GM18519 (cell line): ENCODE results near the gene C2CD5.
"Not testable (repeated sequence)": the region's sequence is repeated elsewhere in the genome, so short reads cannot be mapped to it uniquely, and the experiment has no call there.

Experiments
- ATAC-seq: cut with Tn5 transposase; IDR thresholded peaks from one replicate; pipeline ENCODE4 v1.9.1; 2021; ENCODE audit warnings: mild to moderate bottlenecking, moderate library complexity; ENCODE audit not compliant: unreplicated experiment, low FRiP score

C2CD5 gene, protein sequence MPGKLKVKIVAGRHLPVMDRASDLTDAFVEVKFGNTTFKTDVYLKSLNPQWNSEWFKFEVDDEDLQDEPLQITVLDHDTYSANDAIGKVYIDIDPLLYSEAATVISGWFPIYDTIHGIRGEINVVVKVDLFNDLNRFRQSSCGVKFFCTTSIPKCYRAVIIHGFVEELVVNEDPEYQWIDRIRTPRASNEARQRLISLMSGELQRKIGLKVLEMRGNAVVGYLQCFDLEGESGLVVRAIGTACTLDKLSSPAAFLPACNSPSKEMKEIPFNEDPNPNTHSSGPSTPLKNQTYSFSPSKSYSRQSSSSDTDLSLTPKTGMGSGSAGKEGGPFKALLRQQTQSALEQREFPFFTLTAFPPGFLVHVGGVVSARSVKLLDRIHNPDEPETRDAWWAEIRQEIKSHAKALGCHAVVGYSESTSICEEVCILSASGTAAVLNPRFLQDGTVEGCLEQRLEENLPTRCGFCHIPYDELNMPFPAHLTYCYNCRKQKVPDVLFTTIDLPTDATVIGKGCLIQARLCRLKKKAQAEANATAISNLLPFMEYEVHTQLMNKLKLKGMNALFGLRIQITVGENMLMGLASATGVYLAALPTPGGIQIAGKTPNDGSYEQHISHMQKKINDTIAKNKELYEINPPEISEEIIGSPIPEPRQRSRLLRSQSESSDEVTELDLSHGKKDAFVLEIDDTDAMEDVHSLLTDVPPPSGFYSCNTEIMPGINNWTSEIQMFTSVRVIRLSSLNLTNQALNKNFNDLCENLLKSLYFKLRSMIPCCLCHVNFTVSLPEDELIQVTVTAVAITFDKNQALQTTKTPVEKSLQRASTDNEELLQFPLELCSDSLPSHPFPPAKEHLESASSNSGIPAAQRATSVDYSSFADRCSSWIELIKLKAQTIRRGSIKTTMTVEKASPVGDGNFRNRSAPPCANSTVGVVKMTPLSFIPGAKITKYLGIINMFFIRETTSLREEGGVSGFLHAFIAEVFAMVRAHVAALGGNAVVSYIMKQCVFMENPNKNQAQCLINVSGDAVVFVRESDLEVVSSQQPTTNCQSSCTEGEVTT

DNA sequence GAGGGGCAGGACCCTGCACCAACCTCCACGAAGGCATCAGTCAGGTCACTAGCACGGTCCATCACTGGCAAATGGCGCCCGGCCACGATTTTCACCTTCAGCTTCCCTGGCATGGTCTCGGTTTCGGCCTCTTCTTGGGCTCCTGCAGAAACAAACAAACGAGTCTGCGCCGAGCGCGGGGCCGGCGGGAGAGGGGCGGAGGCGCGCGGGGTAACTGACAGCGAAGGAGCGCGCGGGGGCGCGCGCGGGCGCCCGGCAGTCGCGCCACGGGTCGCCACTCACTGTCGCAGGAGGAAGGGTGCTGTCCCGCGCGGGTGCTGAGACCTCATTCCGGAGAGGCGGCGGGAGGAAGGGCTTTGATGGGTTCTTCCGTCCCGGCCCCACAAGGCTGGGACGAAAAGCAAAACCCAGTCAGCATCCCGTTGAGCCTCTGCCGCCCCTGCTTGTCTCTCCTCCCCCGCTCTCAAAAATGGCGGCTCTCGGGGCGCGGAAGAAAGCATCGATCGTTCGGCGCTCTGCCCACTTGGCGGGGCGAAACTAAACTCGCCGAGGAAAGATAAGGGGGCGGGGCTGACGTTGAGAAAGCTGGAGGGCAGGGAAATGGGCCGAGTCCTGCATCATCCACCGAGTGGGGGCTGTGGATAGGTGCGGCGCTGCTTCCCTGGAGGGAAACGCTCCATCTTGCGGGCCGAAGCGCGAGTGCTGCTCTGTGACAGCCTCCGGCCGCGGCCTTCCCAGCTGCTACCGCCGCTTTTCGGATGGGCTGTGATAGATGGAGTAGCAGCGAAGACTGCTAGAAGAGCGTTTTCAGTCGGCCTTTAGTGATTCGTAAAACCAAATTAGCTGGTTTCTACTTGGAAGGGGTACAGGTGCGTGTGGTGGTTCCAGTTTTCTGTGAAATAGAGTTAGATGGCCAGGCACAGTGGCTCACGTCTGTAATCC is at the start of gene C2CD5:
C2CD5 (minus strand) TSS at position 505 of the 942 bp plus-strand sequence; CDS start at position 113, 392 bp downstream.
- peak; percentile 67 for ATAC-seq

DNA sequence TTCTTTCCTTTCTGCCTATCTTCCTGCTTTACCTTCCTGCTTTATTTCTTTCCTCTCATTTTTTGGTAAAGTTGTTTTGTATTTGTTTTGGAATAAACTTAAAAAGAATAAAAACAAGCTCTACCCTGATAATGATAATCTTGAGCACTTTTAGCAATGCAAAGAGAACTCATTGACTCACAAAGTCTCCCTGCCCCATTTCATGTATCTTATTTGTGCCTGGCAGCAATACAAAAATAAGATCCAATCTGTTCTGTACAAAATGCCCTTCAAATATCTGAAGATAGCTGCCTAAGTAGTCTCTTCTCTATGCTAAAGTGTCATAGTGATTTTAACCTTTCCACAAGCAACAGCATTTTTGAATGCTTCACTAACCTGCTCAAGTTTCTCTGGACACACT is 49.5 kb upstream of the C2CD5 start:
- no peak for ATAC-seq

DNA sequence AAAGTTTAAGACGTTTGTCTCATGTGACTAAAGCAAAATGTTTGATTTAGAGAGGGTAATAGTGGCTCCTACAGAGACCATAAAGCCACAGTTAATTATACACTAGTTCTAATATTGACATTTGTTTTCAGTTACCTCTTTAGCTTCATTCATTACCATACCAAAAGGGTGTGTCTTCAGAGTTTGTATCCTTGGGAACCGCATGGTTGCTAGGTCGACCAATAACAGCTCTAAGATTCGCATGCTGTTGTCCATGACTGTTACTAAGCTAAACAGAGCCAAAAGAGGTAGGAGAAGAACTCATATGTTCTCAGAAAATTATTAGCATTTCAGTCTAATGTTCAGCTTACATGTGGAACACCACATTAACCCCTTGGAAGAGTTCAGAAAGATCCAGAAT is 44.5 kb upstream of the C2CD5 start:
- no peak for ATAC-seq

DNA sequence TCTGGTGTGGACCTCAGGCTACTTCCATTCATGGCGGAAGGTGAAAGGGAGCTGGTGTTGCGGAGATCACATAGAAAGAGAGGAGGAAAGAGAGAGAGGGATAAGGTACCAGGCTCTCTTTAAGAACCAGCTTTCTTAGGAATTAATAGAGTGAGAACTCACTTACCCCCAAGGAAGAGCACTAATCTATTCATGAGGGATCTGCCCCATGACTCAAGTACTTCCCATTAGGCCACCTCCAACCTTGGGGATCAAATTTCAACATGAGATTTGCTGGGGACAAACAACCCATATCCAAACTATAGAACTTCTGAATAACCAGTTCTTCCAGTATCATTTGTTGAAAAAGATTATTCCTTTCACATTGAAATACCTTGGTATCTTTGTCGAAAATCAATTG is 34.0 kb upstream of the C2CD5 start:
- ATAC-seq, result no peak

DNA sequence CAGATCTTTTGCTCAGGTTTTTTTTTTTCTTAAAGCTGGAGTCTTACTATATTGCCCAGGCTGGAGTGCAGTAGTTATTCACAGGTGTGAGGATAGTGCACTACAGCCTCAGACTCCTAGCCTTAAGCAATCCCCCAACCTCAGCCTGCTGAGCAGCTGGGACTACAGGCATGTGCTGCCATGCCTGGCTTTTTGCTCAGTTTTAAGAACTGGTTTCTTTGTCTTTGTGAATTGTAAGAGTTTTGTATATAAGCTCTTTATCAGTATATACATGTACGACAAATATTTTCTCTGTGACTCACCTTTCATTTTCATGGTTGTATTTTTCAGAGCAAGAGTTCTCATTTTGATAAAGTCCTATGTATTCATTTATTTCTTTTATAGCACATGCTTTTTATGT is 33.3 kb upstream of the C2CD5 start:
- ATAC-seq, result no peak

DNA sequence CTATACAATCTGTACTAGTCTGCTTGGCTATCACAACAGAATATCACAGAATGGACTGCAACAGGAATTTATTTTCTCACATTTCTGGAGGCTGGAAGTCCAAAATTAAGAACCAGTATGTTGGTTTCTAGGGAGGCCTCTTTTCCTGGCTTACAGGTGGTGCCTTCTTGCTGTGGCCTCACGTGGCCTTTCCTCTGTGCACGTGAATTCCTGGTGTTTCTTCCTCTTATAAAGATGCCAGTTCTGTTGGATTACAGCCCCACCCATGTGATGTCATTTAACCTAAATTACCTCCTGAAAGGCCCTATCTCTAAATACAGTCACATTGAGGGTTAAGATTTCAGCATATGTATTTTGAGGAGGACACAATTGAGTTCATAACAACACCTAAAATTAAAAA is 32.1 kb upstream of the C2CD5 start:
- no peak for ATAC-seq

DNA sequence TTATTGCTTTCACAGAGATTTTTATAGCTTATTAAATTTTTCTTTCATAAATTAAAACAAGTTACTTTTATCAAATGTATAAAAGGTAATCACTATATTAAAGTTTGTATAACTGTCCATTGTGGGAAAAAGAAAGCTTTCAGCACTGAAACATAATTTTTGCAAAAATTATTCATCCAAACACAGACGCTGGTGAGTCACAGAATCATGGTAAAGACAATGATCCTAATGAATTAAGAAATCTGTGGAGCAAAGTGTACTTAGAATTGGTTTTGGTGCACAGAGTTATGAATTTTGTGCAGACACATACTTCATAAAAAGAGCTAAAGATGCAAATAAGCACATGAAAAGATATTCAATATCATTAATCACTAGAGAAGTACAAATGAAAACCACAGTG is 31.7 kb upstream of the C2CD5 start:
- no peak for ATAC-seq

DNA sequence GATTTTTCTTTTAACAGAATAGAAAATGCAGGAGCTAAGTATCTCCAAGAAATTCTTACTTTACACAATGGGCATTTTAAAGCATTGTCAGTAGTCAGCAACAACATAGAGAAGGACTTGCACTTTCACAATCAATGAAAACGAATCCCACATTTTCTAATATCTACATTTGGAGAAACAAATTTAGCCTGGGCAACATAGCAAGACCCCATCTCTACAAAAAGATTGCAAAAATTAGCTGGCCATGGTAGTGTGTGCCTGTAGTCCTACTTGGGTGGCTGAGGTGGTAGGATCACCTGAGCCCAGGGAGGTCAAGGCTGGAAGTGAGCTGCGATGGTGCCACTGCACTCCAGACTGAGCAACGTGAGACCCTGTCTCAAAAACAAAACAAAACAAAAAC is 30.6 kb upstream of the C2CD5 start:
- ATAC-seq, result no peak

DNA sequence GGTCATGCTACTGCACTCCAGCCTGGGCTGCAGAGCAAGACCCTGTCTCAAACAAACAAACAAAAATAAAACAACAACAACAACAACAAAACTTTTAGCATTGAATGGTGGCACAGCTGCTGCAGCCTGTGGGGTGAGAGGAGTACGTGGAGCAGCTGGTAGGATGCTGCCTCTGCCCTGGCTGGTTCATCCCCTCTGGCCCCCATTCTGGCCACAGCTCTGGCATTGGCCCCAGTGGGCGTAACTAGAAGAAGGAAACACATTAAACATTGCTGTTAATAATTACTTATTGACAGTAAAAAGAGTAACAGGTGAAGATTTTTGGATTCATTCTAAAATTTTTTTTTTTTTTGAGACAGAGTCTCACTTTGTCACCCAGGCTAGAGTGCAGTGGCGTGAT is 28.8 kb upstream of the C2CD5 start:
- ATAC-seq, result no peak

DNA sequence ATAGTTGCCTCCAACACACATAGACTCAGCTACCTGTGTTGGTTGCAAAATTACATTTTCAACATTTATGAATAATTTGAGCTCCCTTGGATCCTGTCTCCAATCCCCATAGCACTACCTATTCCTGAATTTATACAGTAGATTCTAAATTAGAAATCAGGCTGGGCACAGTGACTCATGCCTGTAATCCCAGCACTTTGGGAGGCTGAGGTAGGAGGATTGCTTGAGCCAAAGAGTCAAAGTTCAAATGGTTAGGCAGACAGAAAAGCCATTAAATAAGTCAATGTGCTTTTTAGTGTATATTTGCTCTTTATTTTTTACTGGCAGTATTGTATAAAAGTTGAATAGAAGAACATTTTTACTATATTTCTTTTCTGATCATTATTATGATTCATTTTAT is 24.9 kb upstream of the C2CD5 start:
- no peak for ATAC-seq

DNA sequence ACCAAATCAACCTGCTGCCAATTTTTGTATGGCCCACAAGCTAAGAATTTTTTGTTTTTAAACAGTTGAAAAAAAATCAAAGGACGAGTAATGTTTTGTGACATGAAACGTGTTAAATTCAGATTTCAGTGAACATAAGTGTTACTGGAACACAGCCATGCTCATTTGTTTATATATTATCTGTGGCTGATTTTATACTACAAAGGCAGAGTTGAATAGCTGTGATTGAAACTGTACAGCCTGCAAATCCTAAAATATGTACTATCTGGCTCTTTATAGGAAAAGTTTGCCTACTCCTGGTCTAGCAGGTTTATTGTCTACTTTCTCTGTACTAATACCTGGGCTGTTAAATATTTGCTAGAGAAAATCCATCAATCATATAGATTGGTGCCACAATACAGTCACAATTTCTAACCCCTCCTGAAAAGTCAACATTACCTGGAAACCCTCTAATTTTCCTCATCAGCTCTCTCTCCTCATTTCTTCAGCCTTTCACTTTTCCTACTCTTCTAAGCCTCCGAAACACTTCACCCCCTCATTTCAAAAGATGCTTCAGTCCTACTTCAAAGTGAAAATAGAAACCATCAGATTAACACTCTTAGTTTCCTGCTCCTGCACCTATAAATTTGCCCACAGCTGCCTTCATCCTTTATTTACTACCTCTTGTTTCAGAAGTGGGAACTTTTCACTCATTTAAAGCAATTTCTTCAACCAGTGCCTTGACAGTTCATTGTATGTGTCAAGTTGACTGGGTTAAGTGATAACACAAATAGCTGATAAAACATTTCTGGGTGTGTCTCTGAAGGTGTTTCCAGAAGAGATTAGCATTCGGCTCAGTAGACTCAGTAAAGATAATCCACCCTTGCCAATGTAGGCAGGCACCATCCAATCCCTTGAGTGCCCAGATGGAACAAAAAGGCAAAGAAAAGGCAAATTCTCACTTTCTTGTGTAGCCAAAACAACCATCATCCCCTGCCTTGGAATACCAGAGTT is 18.0 kb upstream of the C2CD5 start:
- no peak for ATAC-seq

DNA sequence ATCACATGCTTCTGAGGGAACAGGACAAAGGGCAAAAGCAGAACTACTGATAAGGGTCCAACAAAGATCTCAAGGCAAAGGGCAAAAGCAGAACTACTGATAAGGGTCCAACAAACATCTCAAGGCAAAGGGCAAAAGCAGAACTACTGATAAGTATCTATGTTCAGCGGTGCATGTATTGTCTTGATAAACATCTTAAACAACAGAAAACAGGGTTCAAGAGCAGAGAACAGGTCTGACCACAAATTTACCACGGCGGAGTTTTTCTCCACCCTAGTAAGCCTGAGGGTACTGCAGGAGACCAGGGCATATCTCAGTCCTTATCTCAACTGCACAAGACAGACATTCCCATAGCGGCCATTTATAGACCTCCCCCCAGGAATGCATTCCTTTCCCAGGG is 10.4 kb upstream of the C2CD5 start:
- not testable (repeated sequence) for ATAC-seq

DNA sequence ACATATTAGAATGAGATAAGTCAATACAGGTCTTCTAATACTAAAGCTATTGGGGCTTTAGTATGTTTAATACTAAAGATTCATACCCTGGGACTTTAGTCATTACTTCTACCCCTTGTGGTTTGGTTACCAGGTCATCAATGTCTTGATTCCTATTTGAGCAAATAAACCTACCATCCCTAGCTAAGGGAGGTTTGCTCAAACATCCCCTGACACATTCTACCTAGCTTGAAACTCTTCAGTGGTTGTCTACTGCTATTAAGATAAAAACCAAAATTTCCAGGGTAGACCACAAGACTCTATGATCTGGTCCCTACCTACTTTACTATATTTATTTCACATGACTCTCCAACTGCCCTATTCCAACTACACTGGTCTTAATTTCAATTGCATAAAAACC is 7.3 kb upstream of the C2CD5 start:
- peak; percentile 54 for ATAC-seq

DNA sequence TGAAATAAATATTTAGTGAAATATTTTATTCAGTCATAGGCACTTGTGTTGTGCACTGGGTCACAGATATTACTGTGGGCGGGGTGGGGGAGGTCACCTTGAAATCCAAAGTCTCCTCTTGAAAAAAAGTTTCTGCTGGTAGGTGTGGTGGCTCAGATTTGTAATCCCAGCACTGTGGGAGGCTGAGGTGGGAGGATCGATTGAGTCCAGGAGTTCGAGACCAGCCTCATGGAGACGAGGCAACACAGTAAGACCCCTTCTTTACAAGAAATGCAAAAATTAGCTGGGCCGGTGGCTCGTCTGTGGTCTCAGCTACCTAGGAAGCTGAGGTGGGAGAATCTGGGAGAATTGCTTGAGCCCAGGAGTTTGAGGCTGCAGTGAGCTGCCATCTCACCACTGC is 913 bp upstream of the C2CD5 start:
- no peak for ATAC-seq

DNA sequence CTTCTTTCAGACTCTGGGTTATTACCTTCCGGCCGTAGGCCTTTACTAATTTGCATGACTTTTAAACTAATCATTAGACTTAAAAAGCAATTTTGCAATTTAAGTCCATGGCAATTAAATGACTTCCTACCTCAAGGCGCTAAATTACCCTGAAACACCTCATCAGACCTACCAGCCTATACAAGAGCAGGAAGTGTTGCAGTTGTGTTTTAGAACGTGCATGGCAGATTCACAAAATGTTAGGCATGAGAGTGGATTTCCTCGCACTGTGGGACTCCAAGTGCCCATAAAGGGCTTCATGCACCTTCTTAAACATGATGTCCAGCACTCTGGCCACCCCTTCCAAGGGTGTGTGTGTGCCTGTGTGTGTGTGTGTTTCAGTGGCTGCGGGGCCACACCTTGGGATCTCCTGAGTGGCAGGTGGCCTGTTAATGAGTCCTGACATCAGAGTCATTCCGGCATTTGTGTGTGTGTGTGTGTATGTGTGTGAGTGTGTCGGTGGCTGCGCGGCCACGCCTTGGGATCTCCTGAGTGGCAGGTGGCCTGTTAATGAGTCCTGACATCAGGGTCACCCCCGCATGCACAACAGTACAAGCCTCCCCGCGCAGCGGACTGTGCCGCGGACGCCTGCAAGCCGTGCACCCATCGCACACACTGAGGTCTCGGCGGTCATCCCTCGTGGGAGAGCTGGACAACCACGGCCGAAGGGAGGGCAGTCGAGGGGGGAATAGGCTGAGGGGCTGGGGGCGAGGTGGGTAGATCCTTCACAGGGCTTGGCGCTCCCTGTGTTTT is 900 bp downstream of the C2CD5 start:
- peak; percentile 30 for ATAC-seq

DNA sequence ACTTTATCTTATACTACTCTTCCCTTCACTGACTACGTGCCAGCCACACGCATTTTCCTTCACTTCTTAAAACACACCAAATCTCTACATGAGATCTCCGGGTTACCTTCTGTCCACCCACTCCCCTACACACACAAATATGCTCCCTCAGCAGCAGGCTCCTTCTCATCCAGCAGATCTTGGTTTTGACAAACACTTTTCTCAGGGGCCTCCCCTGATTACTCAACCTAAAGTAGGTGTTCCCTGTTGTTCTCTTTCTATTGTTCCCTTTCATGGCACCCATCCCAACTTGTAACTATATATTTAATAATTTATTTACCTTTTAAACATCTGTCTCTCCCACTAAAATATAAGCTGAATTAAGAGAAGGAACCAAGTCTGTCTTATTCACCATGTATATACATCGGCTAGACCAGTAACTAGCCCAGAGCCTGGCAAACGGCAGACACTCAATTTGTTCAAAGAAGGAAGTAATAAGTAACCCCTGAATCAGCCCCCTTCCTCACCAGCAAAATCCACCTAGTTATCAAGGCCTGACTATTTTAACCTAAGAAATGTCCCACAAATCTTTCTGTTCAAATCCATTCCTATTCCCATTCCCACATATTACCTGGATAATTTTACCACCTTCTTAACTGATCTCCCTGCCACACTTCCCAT is 2.7 kb downstream of the C2CD5 start:
- ATAC-seq, result no peak

DNA sequence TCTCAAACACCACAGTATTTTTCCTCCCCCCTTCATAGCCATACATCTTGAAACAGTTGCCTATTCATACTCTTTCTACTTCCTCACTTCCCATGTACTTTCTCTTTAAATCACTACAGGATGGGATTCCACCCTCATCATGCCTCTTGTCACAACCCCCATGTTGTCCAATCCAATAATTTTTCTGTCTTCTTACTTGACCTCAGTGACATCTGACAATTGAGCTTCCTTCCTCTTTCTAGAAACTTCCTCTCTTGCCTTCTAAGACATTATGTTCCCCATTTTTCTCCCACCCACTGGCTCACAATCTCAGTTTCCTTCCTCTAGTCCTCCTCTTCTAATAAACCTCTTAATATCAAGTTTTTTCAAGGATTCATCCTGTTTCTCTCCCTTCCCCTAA is 5.3 kb downstream of the C2CD5 start:
- no peak for ATAC-seq

DNA sequence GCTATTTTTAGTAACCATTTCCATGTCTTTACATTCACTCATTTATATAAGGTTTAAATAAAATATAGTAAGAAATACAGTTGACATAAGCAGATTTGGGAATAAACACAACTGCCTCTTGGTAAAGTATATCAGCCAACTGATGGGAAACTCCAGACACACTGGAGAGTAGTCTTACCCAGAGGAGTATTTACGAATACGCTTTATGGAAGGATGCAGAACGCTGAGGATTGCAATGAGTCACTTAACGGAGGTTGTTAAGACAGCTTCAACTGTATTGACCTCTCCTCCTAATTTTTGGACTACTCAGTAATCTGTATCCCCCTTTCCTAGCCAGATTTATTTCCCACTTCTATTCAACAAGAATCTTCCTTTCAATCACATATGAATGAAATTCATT is 6.0 kb downstream of the C2CD5 start:
- ATAC-seq, result no peak
